HEK293 (cell line): ENCODE measurements around the gene FCGBP.

Experiments
- CTCF ChIA-PET: fragments of 350-600 bp; formaldehyde crosslinking; extraction: SDS; loops from one replicate; lab custom pipeline; 2021; ENCODE audit warnings: antibody characterized with exemption; lab: Yijun Ruan, JAX
- POLR2A ChIA-PET: fragments of 300-600 bp; formaldehyde crosslinking; extraction: SDS; loops from one replicate; lab custom pipeline; 2020; ENCODE audit warnings: antibody characterized with exemption, inconsistent platforms; lab: Yijun Ruan, JAX
- H3K27ac ChIP-seq: fragments of 200-500 bp; sonication (Bioruptor generic); 2 replicates; pipeline ENCODE4 v1.5.1; 2014; ENCODE audit warnings: low read depth, low read length, control low read depth, inconsistent platforms; ENCODE audit errors: extremely low read depth
- H3K36me3 ChIP-seq, 2 experiments: fragments of 200-500 bp in 1 of 2; sonication (Bioruptor generic) in 1 of 2; 1 replicate in 1 of 2; 2 replicates in 1 of 2; pipeline ENCODE4 v1.5.1; 2014 to 2017; ENCODE audit warnings: inconsistent platforms in 2 of 2, low read length in 2 of 2; ENCODE audit not compliant: control insufficient read depth in 2 of 2, insufficient read depth in 1 of 2
- H3K4me1 ChIP-seq: fragments of 200-500 bp; sonication (Bioruptor generic); 2 replicates; pipeline ENCODE4 v1.5.1; 2014; ENCODE audit warnings: mild to moderate bottlenecking, low read length, inconsistent platforms; ENCODE audit not compliant: control insufficient read depth, insufficient read depth
- H3K4me3 ChIP-seq: 2 replicates; pipeline ENCODE4 v1.5.1; 2011; ENCODE audit warnings: low read depth, mild to moderate bottlenecking, control low read depth, low read length, moderate library complexity
- H3K9me3 ChIP-seq: fragments of 200-500 bp; sonication (Bioruptor generic); 2 replicates; pipeline ENCODE4 v1.5.1; 2014; ENCODE audit warnings: low read depth, low read length, inconsistent platforms; ENCODE audit not compliant: control insufficient read depth, insufficient read depth
- SP7 ChIP-seq: fragments of 450-650 bp; formaldehyde crosslinking; IDR thresholded peaks from 2 replicates; pipeline ENCODE4 v1.5.1; 2016; ENCODE audit warnings: missing biosample characterization, missing genetic modification characterization
- TCF7L2 ChIP-seq: IDR thresholded peaks from 2 replicates; pipeline ENCODE4 v1.6.1; 2011; ENCODE audit warnings: low read depth, mild to moderate bottlenecking, inconsistent platforms, low read length, moderate library complexity, borderline replicate concordance
- ZBTB48 ChIP-seq: fragments of 450-650 bp; formaldehyde crosslinking; IDR thresholded peaks from 2 replicates; pipeline ENCODE4 v1.5.1; 2016; ENCODE audit warnings: missing biosample characterization, missing genetic modification characterization
- ZFHX2 ChIP-seq: fragments of 450-650 bp; formaldehyde crosslinking; conservative IDR thresholded peaks from 2 replicates; pipeline ENCODE4 v1.5.1; 2016; ENCODE audit warnings: missing biosample characterization, missing genetic modification characterization
- ZNF121 ChIP-seq: fragments of 450-650 bp; formaldehyde crosslinking; IDR thresholded peaks from 2 replicates; pipeline ENCODE4 v1.5.1; 2016; ENCODE audit warnings: missing biosample characterization, missing genetic modification characterization
- ZNF19 ChIP-seq: fragments of 450-650 bp; formaldehyde crosslinking; IDR thresholded peaks from 2 replicates; pipeline ENCODE4; 2016; ENCODE audit warnings: missing biosample characterization, missing genetic modification characterization, low read depth
- ZNF214 ChIP-seq: fragments of 450-650 bp; formaldehyde crosslinking; IDR thresholded peaks from 2 replicates; pipeline ENCODE4 v1.5.1; 2017; ENCODE audit warnings: missing biosample characterization, mild to moderate bottlenecking, missing genetic modification characterization, borderline replicate concordance
- ZNF426 ChIP-seq: fragments of 450-650 bp; formaldehyde crosslinking; IDR thresholded peaks from 2 replicates; pipeline ENCODE4 v1.5.1; 2017; ENCODE audit warnings: missing biosample characterization, missing genetic modification characterization, mild to moderate bottlenecking, inconsistent platforms, moderate library complexity
- ZNF529 ChIP-seq: fragments of 450-650 bp; formaldehyde crosslinking; IDR thresholded peaks from 2 replicates; pipeline ENCODE4 v1.5.1; 2017; ENCODE audit warnings: missing genetic modification characterization, missing biosample characterization; ENCODE audit not compliant: insufficient replicate concordance
- ZNF561 ChIP-seq: fragments of 450-650 bp; IDR thresholded peaks from 2 replicates; pipeline ENCODE4 v1.5.1; 2018; ENCODE audit warnings: missing biosample characterization, missing genetic modification characterization, borderline replicate concordance
- ZNF571 ChIP-seq: fragments of 450-650 bp; formaldehyde crosslinking; IDR thresholded peaks from 2 replicates; pipeline ENCODE4 v1.5.0; 2017; ENCODE audit warnings: missing biosample characterization, missing genetic modification characterization
- ZNF623 ChIP-seq: fragments of 450-650 bp; formaldehyde crosslinking; IDR thresholded peaks from 2 replicates; pipeline ENCODE4 v1.5.1; 2016; ENCODE audit warnings: missing biosample characterization, missing genetic modification characterization
- ZNF768 ChIP-seq: fragments of 450-650 bp; formaldehyde crosslinking; IDR thresholded peaks from 2 replicates; pipeline ENCODE4 v1.5.1; 2018; ENCODE audit warnings: missing biosample characterization, mild to moderate bottlenecking, missing genetic modification characterization
- TF ChIP-seq, protein P1 (sequence below): fragments of 450-650 bp; formaldehyde crosslinking; IDR thresholded peaks from 2 replicates; pipeline ENCODE4 v1.5.1; 2016; ENCODE audit warnings: missing biosample characterization, missing genetic modification characterization
- TF ChIP-seq, protein P2 (sequence below): fragments of 450-650 bp; formaldehyde crosslinking; IDR thresholded peaks from 2 replicates; pipeline ENCODE4 v1.5.0; 2017; ENCODE audit warnings: missing biosample characterization, missing genetic modification characterization, borderline replicate concordance
- TF ChIP-seq, protein P3 (sequence below): fragments of 450-650 bp; formaldehyde crosslinking; IDR thresholded peaks from 2 replicates; pipeline ENCODE4 v1.5.1; 2016; ENCODE audit warnings: missing biosample characterization, missing genetic modification characterization
- TF ChIP-seq, protein P4 (sequence below): fragments of 450-650 bp; formaldehyde crosslinking; IDR thresholded peaks from 2 replicates; pipeline ENCODE4 v1.5.1; 2016; ENCODE audit warnings: missing biosample characterization, missing genetic modification characterization
- TF ChIP-seq, protein P5 (sequence below): fragments of 450-650 bp; formaldehyde crosslinking; IDR thresholded peaks from 2 replicates; pipeline ENCODE4 v1.5.1; 2016; ENCODE audit warnings: missing biosample characterization, missing genetic modification characterization
- TF ChIP-seq, protein P6 (sequence below): fragments of 450-650 bp; formaldehyde crosslinking; IDR thresholded peaks from 2 replicates; pipeline ENCODE4 v1.5.1; 2016; ENCODE audit warnings: missing biosample characterization, missing genetic modification characterization

FCGBP gene

DNA sequence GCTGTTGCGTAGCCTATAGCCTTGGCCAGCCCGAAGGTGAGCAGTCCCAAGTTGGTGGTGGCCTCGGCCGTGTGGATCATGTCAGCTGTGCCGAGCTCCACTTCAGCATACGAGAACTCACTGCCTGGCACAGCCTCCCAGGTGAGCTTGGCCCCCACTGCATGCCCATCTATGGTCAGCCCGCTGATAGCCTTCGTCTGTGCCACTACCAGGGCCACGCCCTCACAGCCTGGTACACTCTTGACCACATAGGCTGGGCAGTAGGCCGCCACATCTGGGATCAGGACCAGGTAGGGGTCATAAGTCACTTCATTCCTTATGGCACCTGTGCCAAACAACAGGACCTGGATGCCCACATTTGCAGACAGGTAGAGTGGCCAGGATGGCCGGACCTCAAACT lies 7.4 kb downstream of the FCGBP start:
- H3K4me1 ChIP-seq, result no peaks in the 10 kb centered on the region; the same call in 1 of the 2 replicates
- CTCF ChIA-PET, result interaction anchor here (0.6 to 1.6 kb wide), 4 partner anchors 15 to 576 kb away, joined by 3 to 4 read pairs (median 4); partner anchors contain the start of gene PSMC4
- H3K4me3 ChIP-seq, result no peak overlapping the region
- POLR2A ChIA-PET, result no interaction called here
- no peak overlapping the region for H3K27ac ChIP-seq
- TF ChIP-seq ZNF214 (tag by site-specific recombination) (no peak), ZNF426 (tag by site-specific recombination) (no peak), ZFHX2 (no peak), ZNF121 (tag by site-specific recombination) (no peak), ZNF768 (tag by site-specific recombination) (no peak), SP7 (no peak), TCF7L2 (no peak), ZNF571 (tag by site-specific recombination) (no peak), ZNF529 (tag by site-specific recombination) (no peak), ZBTB48 (tag by site-specific recombination) (no peak), ZNF623 (no peak), ZNF19 (tag by site-specific recombination) (no peak), ZNF561 (tag by site-specific recombination) (no peak)
- TF ChIP-seq, protein P1, sequence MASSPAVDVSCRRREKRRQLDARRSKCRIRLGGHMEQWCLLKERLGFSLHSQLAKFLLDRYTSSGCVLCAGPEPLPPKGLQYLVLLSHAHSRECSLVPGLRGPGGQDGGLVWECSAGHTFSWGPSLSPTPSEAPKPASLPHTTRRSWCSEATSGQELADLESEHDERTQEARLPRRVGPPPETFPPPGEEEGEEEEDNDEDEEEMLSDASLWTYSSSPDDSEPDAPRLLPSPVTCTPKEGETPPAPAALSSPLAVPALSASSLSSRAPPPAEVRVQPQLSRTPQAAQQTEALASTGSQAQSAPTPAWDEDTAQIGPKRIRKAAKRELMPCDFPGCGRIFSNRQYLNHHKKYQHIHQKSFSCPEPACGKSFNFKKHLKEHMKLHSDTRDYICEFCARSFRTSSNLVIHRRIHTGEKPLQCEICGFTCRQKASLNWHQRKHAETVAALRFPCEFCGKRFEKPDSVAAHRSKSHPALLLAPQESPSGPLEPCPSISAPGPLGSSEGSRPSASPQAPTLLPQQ (tag by site-specific recombination), result no peak
- TF ChIP-seq, protein P2, sequence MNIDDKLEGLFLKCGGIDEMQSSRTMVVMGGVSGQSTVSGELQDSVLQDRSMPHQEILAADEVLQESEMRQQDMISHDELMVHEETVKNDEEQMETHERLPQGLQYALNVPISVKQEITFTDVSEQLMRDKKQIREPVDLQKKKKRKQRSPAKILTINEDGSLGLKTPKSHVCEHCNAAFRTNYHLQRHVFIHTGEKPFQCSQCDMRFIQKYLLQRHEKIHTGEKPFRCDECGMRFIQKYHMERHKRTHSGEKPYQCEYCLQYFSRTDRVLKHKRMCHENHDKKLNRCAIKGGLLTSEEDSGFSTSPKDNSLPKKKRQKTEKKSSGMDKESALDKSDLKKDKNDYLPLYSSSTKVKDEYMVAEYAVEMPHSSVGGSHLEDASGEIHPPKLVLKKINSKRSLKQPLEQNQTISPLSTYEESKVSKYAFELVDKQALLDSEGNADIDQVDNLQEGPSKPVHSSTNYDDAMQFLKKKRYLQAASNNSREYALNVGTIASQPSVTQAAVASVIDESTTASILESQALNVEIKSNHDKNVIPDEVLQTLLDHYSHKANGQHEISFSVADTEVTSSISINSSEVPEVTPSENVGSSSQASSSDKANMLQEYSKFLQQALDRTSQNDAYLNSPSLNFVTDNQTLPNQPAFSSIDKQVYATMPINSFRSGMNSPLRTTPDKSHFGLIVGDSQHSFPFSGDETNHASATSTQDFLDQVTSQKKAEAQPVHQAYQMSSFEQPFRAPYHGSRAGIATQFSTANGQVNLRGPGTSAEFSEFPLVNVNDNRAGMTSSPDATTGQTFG (tag by site-specific recombination), result no peak
- TF ChIP-seq, protein P3, sequence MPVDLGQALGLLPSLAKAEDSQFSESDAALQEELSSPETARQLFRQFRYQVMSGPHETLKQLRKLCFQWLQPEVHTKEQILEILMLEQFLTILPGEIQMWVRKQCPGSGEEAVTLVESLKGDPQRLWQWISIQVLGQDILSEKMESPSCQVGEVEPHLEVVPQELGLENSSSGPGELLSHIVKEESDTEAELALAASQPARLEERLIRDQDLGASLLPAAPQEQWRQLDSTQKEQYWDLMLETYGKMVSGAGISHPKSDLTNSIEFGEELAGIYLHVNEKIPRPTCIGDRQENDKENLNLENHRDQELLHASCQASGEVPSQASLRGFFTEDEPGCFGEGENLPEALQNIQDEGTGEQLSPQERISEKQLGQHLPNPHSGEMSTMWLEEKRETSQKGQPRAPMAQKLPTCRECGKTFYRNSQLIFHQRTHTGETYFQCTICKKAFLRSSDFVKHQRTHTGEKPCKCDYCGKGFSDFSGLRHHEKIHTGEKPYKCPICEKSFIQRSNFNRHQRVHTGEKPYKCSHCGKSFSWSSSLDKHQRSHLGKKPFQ (tag by site-specific recombination), result no peak
- TF ChIP-seq, protein P4, sequence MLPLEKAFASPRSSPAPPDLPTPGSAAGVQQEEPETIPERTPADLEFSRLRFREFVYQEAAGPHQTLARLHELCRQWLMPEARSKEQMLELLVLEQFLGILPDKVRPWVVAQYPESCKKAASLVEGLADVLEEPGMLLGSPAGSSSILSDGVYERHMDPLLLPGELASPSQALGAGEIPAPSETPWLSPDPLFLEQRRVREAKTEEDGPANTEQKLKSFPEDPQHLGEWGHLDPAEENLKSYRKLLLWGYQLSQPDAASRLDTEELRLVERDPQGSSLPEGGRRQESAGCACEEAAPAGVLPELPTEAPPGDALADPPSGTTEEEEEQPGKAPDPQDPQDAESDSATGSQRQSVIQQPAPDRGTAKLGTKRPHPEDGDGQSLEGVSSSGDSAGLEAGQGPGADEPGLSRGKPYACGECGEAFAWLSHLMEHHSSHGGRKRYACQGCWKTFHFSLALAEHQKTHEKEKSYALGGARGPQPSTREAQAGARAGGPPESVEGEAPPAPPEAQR, result no peak
- TF ChIP-seq, protein P5, sequence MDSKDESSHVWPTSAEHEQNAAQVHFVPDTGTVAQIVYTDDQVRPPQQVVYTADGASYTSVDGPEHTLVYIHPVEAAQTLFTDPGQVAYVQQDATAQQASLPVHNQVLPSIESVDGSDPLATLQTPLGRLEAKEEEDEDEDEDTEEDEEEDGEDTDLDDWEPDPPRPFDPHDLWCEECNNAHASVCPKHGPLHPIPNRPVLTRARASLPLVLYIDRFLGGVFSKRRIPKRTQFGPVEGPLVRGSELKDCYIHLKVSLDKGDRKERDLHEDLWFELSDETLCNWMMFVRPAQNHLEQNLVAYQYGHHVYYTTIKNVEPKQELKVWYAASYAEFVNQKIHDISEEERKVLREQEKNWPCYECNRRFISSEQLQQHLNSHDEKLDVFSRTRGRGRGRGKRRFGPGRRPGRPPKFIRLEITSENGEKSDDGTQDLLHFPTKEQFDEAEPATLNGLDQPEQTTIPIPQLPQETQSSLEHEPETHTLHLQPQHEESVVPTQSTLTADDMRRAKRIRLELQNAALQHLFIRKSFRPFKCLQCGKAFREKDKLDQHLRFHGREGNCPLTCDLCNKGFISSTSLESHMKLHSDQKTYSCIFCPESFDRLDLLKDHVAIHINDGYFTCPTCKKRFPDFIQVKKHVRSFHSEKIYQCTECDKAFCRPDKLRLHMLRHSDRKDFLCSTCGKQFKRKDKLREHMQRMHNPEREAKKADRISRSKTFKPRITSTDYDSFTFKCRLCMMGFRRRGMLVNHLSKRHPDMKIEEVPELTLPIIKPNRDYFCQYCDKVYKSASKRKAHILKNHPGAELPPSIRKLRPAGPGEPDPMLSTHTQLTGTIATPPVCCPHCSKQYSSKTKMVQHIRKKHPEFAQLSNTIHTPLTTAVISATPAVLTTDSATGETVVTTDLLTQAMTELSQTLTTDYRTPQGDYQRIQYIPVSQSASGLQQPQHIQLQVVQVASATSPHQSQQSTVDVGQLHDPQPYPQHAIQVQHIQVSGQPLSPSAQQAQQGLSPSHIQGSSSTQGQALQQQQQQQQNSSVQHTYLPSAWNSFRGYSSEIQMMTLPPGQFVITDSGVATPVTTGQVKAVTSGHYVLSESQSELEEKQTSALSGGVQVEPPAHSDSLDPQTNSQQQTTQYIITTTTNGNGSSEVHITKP (tag by site-specific recombination), result no peak
- TF ChIP-seq, protein P6, sequence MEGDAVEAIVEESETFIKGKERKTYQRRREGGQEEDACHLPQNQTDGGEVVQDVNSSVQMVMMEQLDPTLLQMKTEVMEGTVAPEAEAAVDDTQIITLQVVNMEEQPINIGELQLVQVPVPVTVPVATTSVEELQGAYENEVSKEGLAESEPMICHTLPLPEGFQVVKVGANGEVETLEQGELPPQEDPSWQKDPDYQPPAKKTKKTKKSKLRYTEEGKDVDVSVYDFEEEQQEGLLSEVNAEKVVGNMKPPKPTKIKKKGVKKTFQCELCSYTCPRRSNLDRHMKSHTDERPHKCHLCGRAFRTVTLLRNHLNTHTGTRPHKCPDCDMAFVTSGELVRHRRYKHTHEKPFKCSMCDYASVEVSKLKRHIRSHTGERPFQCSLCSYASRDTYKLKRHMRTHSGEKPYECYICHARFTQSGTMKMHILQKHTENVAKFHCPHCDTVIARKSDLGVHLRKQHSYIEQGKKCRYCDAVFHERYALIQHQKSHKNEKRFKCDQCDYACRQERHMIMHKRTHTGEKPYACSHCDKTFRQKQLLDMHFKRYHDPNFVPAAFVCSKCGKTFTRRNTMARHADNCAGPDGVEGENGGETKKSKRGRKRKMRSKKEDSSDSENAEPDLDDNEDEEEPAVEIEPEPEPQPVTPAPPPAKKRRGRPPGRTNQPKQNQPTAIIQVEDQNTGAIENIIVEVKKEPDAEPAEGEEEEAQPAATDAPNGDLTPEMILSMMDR (tag by site-specific recombination), result no peak
- TF ChIP-seq, all 188 proteins: peak for 0
- H3K36me3 ChIP-seq, result no peaks in the 10 kb centered on the region
- peaks cover 2% of the 10 kb centered on the region; the same call in 1 of the 2 replicates for H3K9me3 ChIP-seq
